ENCODE measurements around the gene IKZF5.

DNA sequence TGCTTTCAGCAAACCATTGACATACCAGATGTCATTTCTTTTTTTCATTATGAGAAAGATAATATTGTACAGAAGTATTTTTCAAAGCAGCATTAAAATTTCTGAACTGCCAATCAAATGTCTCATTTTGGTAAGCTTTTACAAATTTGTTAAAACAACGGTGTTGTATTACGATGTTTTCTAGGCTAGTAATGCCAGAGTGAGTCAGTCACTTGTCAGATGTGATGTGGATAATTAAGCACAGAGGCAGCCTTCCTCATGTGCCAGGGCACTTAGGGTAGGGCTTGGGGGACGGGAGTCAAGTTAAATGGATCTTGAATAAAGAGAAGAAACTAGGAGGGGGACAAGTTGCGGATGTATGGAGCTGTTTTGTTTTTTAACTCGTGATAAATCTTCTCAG is 18.3 kb downstream of the IKZF5 start:
- no peak for TF ChIP-seq CTCF (conservative IDR thresholded peaks at IDR 0.05)
- no peak for TF ChIP-seq ZFX (IDR thresholded peaks at IDR 0.05)

All from C4-2B (cell line).